Panc1 (cell line): ENCODE results near the gene YLPM1. TPM values are rescaled to one million over a fixed set of nuclear protein-coding genes. Genes with fewer than 3 reads are reported as not detected.

Source experiments
- ATAC-seq: fragments of 200-7000 bp; cut with Tn5 transposase; 2 replicates; pipeline ENCODE4 v1.9.1; 2020; ENCODE audit warnings: mild to moderate bottlenecking, moderate library complexity
- BruUV-seq: library from RNA; stranded (reverse); fragments of 400-500 nt; replicated peaks from 2 replicates; lab custom pipeline; 2021; lab: Mats Ljungman, UMichigan
- CTCF ChIA-PET: fragments of 300-600 bp; sonication (Branson Sonifier 250); formaldehyde crosslinking; loops from one replicate; lab custom pipeline; 2022; ENCODE audit warnings: antibody characterized with exemption; lab: Charles Lee
- POLR2A ChIA-PET: fragments of 300-600 bp; sonication (Branson Sonifier 250); formaldehyde crosslinking; loops from one replicate; lab custom pipeline; 2022; ENCODE audit warnings: antibody characterized with exemption; lab: Charles Lee
- DNase-seq: peaks from one replicate; pipeline ENCODE4 v3.0.0-alpha.2; 2010; ENCODE audit warnings: low read depth, low spot score
- H3K27ac ChIP-seq: 2 replicates; pipeline ENCODE4 v1.5.1; 2011; ENCODE audit warnings: mild to moderate bottlenecking, low read length, inconsistent platforms
- H3K27me3 ChIP-seq: fragments of 200-500 bp; sonication (Bioruptor generic); 2 replicates; pipeline ENCODE4 v1.6.0; 2014; ENCODE audit warnings: low read length, inconsistent platforms; ENCODE audit not compliant: control insufficient read depth, insufficient read depth
- H3K36me3 ChIP-seq: fragments of 200-500 bp; sonication (Bioruptor generic); 2 replicates; pipeline ENCODE4 v1.5.1; 2014; ENCODE audit warnings: inconsistent platforms, mild to moderate bottlenecking, low read length, moderate library complexity; ENCODE audit not compliant: control insufficient read depth, insufficient read depth
- H3K4me1 ChIP-seq: 2 replicates; pipeline ENCODE4 v1.5.1; 2011; ENCODE audit warnings: inconsistent platforms, mild to moderate bottlenecking, low read length, moderate library complexity; ENCODE audit not compliant: control insufficient read depth, insufficient read depth
- H3K4me3 ChIP-seq, 2 experiments: 2 replicates each; pipeline ENCODE4 v1.5.1; 2011 to 2012; ENCODE audit warnings: low read depth in 2 of 2, low read length in 2 of 2, mild to moderate bottlenecking in 2 of 2, inconsistent platforms in 1 of 2, moderate library complexity in 1 of 2
- H3K9me3 ChIP-seq: fragments of 200-500 bp; sonication (Bioruptor generic); 2 replicates; pipeline ENCODE4 v1.5.1; 2014; ENCODE audit warnings: low read depth, mild to moderate bottlenecking, inconsistent platforms, low read length, moderate library complexity; ENCODE audit not compliant: control insufficient read depth, insufficient read depth
- POLR2AphosphoS5 ChIP-seq: IDR thresholded peaks from 2 replicates; pipeline ENCODE4 v1.6.1; 2012; ENCODE audit warnings: mild to moderate bottlenecking, low read depth, low read length, moderate library complexity
- SIN3A ChIP-seq: IDR thresholded peaks from 2 replicates; pipeline ENCODE4 v1.6.1; 2012; ENCODE audit warnings: low read depth, mild to moderate bottlenecking, low read length, moderate library complexity, borderline replicate concordance; ENCODE audit not compliant: insufficient read depth
- TCF7L2 ChIP-seq: IDR thresholded peaks from 2 replicates; pipeline ENCODE4 v1.6.1; 2011; ENCODE audit warnings: mild to moderate bottlenecking, low read depth, low read length, inconsistent platforms
- in situ Hi-C: cut with HindIII; loops from 2 replicates; pipeline ENCODE4 v1.10.0; 2016; ENCODE audit warnings: low sequenced_read_pairs, low pct_unique_long_range_greater_than_20kb
- intact Hi-C: fragments of 100-400 bp; cut with micrococcal nuclease; formaldehyde crosslinking; loops from one replicate; pipeline ENCODE4 v1.10.0; 2022; ENCODE audit not compliant: unreplicated experiment
- total RNA-seq: library from RNA; stranded (reverse); gene quantifications from one replicate; pipeline ENCODE4 v1.2.1, GENCODE V29; 2021; ENCODE audit not compliant: unreplicated experiment
- TF ChIP-seq, protein P1 (sequence below): fragments of 450-650 bp; IDR thresholded peaks from 2 replicates; pipeline ENCODE4 v1.5.1; 2017; ENCODE audit warnings: mild to moderate bottlenecking
- TF ChIP-seq, protein P2 (sequence below), 2 experiments: IDR thresholded peaks; 2 replicates each; pipeline ENCODE4 v1.6.1; 2011 to 2012; ENCODE audit warnings: low read depth in 2 of 2, control low read depth in 1 of 2, low read length in 1 of 2, mild to moderate bottlenecking in 1 of 2, moderate library complexity in 1 of 2; ENCODE audit not compliant: insufficient read depth in 1 of 2

The YLPM1 gene
- total RNA-seq, 1 experiment from 2014 or later, result 38.9 TPM

DNA sequence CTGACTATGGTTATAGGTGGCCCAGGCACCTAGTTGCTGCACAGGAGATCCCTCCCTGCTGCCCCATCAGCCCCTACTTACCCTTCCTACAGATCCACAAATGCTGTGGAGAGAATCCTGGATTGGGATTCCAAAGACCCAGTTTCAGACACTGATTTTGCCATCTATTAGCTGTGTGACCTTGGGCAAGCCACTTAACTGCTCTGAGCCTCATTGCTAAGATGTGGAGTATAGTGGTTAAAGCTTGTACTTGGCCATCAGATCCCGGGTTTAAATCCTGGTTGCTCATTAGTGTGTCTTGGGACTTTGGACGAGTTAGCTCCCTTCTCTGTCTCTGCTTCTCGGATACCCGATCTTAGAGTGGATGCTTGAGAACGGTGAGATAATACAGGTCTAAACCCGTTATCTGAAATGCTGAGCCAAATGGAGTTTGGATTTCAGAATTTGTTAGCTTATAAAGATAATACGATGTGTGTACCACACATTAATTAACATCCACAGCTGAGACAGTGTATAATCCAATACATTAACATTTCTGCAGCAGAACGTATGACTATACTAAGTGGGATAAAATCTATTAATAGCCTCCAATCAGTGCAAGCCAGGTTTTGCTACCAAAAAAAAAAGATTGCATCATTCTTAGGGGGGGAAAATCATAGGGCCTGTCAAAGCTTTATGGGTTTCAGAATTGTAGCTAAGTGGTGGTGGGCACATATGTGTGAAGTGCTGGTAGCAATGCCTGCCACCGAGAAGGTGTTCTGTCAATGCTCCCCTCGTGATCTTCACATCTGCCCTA lies 96.8 kb downstream of the YLPM1 start:
- in situ Hi-C loops, result no loop called here
- CTCF ChIA-PET, result interaction anchor here (1.0 to 2.3 kb wide), 4 partner anchors 45 to 229 kb away, joined by 3 to 13 read pairs (median 6); partner anchors contain the start of gene RPS6KL1

DNA sequence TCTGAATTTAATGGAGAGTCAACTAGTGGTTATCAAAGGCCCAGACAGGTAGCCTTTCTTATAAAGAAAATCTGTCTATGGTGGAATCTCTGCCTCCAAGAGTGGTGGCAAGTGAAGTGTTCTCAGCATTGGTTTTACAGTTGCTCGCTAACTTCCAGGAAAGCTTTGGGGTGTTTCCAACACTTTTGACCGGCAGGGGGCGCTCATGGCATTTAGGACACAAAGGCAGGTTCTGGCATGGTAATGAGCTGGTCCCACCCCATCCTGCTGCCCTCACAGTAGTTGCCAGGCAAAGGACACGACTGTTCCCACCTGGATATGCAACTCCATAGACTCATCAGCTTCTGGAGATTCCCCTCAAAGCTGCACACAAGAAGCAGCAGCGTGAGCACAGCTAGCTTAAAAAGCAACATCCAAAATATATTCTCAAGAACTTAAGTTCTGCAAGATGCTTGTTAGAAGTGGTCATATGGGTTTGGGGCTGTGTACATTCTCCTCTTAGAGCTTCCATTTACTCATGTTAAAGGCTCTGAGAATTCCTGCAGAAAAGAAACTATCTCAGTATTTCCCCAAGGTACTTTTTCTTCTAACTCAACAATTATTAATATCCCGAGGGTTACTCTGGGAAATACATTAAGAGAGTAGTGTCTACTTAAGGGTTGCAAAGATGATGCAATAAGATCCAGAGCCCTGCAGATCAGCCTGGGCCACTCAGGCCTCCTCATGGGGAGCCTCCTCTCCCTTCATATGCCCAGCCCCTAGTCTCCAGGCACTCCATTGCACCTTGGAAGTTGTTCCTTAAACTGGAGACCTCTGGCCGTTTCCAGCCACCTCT lies 98.0 kb downstream of the YLPM1 start:
- ATAC-seq (peak; percentile 88), DNase-seq (peak; percentile 55)
- H3K4me3 ChIP-seq, result no peak overlapping the region
- CTCF ChIA-PET, result interaction anchor here (0.6 to 2.3 kb wide), 9 partner anchors 11 to 228 kb away, joined by 3 to 13 read pairs (median 4); partner anchors contain the start of gene RPS6KL1
- H3K4me1 ChIP-seq, result no peaks in the 10 kb centered on the region; the same call in 1 of the 2 replicates
- TF ChIP-seq, protein P1, sequence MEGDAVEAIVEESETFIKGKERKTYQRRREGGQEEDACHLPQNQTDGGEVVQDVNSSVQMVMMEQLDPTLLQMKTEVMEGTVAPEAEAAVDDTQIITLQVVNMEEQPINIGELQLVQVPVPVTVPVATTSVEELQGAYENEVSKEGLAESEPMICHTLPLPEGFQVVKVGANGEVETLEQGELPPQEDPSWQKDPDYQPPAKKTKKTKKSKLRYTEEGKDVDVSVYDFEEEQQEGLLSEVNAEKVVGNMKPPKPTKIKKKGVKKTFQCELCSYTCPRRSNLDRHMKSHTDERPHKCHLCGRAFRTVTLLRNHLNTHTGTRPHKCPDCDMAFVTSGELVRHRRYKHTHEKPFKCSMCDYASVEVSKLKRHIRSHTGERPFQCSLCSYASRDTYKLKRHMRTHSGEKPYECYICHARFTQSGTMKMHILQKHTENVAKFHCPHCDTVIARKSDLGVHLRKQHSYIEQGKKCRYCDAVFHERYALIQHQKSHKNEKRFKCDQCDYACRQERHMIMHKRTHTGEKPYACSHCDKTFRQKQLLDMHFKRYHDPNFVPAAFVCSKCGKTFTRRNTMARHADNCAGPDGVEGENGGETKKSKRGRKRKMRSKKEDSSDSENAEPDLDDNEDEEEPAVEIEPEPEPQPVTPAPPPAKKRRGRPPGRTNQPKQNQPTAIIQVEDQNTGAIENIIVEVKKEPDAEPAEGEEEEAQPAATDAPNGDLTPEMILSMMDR, result peak; percentile 87
- TF ChIP-seq SIN3A, result no peak
- no peaks in the 10 kb centered on the region for H3K9me3 ChIP-seq
- POLR2A ChIA-PET, result no interaction called here
- H3K27me3 ChIP-seq, result no peaks in the 10 kb centered on the region
- in situ Hi-C loops (no loop called here), intact Hi-C loops (loop anchor here (2.0 to 10.0 kb wide), 3 partner anchors 44 to 434 kb away; no protein-coding TSS in a partner anchor)
- no TSS peak for BruUV-seq
- H3K36me3 ChIP-seq, result no peaks in the 10 kb centered on the region
- H3K27ac ChIP-seq, result no peak overlapping the region

More for the DNA sequence above, 96.8 kb downstream of the YLPM1 start:
- TF ChIP-seq, protein P2, sequence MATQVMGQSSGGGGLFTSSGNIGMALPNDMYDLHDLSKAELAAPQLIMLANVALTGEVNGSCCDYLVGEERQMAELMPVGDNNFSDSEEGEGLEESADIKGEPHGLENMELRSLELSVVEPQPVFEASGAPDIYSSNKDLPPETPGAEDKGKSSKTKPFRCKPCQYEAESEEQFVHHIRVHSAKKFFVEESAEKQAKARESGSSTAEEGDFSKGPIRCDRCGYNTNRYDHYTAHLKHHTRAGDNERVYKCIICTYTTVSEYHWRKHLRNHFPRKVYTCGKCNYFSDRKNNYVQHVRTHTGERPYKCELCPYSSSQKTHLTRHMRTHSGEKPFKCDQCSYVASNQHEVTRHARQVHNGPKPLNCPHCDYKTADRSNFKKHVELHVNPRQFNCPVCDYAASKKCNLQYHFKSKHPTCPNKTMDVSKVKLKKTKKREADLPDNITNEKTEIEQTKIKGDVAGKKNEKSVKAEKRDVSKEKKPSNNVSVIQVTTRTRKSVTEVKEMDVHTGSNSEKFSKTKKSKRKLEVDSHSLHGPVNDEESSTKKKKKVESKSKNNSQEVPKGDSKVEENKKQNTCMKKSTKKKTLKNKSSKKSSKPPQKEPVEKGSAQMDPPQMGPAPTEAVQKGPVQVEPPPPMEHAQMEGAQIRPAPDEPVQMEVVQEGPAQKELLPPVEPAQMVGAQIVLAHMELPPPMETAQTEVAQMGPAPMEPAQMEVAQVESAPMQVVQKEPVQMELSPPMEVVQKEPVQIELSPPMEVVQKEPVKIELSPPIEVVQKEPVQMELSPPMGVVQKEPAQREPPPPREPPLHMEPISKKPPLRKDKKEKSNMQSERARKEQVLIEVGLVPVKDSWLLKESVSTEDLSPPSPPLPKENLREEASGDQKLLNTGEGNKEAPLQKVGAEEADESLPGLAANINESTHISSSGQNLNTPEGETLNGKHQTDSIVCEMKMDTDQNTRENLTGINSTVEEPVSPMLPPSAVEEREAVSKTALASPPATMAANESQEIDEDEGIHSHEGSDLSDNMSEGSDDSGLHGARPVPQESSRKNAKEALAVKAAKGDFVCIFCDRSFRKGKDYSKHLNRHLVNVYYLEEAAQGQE (IDR thresholded peaks at IDR 0.05; ENCODE audit: insufficient read depth in 1 of 2, low read depth in 2 of 2, low read length in 1 of 2), result no peak
- TF ChIP-seq TCF7L2 (no peak), POLR2AphosphoS5 (no peak), SIN3A (no peak)
- TF ChIP-seq, protein P1, result no peak
- POLR2A ChIA-PET, result interaction anchor here (0.9 kb wide), 1 partner anchor 120 kb away, joined by 3 read pairs; no protein-coding TSS in a partner anchor
- H3K4me1 ChIP-seq, result no peaks in the 10 kb centered on the region; the same call in 1 of the 2 replicates
- BruUV-seq, result no TSS peak
- ATAC-seq (no peak), DNase-seq (no peak)
- H3K9me3 ChIP-seq, result no peaks in the 10 kb centered on the region
- no peak overlapping the region for H3K27ac ChIP-seq
- H3K36me3 ChIP-seq, result no peaks in the 10 kb centered on the region
- intact Hi-C loops, result loop anchor here (2.0 to 10.0 kb wide), 3 partner anchors 45 to 435 kb away; no protein-coding TSS in a partner anchor
- no peak overlapping the region for H3K4me3 ChIP-seq
- no peaks in the 10 kb centered on the region for H3K27me3 ChIP-seq
